Stomach (tissue), 9 donors: ENCODE measurements around the gene PPP1R36. TPM values are rescaled to one million over a fixed set of nuclear protein-coding genes. Genes with fewer than 3 reads are reported as not detected.
A peak's percentile ranks its signal among the peaks of the same experiment; 100 is the strongest.

ENCODE experiments used
- DNase-seq, 2 donors: peaks; one replicate each; pipeline versions ENCODE4 v3.0.0 to v3.0.0-alpha.2; 2013 to 2019
- H3K27ac ChIP-seq, 5 donors: fragments of 200-600 bp in 4 of 5; sonication (generic) in 4 of 5; one replicate each; pipeline ENCODE4 v1.5.1; 2013 to 2019; ENCODE audit warnings: mild to moderate bottlenecking in 1 of 5, moderate library complexity in 1 of 5
- H3K27me3 ChIP-seq, 3 donors: fragments of 200-600 bp; sonication (generic); one replicate each; pipeline ENCODE4 v1.5.1; 2017 to 2019; ENCODE audit warnings: mixed run types in 1 of 3
- H3K36me3 ChIP-seq, 4 donors: fragments of 200-600 bp; sonication (generic); 1 replicate in 3 of 4; 2 replicates in 1 of 4; pipeline ENCODE4 v1.5.1; 2016 to 2019
- H3K4me1 ChIP-seq, 4 donors: fragments of 200-600 bp; sonication (generic); one replicate each; pipeline ENCODE4 v1.5.1; 2016 to 2019
- H3K4me3 ChIP-seq, 4 donors: fragments of 200-600 bp; sonication (generic) in 3 of 4; one replicate each; pipeline ENCODE4 v1.5.1; 2016 to 2019; ENCODE audit warnings: mild to moderate bottlenecking in 1 of 4
- H3K9me3 ChIP-seq, 4 donors: fragments of 200-600 bp; sonication (generic); one replicate each; pipeline ENCODE4 v1.5.1; 2016 to 2019
- CTCF ChIP-seq, 7 experiments: fragments of 450-650 bp in 4 of 7; fragments of 200-600 bp in 3 of 7; sonication (generic) in 3 of 7; IDR thresholded peaks; one replicate each; pipeline ENCODE4 v1.5.1; 2016 to 2019; ENCODE audit warnings: antibody characterized with exemption in 7 of 7, control low read depth in 2 of 7, mild to moderate bottlenecking in 1 of 7
- EP300 ChIP-seq: sonication (generic); formaldehyde crosslinking; IDR thresholded peaks from one replicate; pipeline ENCODE4 v1.6.1; 2017; ENCODE audit warnings: antibody characterized with exemption
- POLR2A ChIP-seq, 4 donors: fragments of 450-650 bp; IDR thresholded peaks; one replicate each; pipeline ENCODE4 v1.6.1; 2016; ENCODE audit warnings: antibody characterized with exemption in 4 of 4, control low read depth in 2 of 4, mild to moderate bottlenecking in 1 of 4, moderate library complexity in 1 of 4
- POLR2AphosphoS5 ChIP-seq, 3 donors: sonication (generic); formaldehyde crosslinking; IDR thresholded peaks; one replicate each; pipeline ENCODE4 v1.6.1; 2016; ENCODE audit warnings: antibody characterized with exemption in 3 of 3
- WGBS, 5 donors: extraction: QIAGEN DNeasy Blood & Tissue Kit in 3 of 5; methylation state at CpG; one replicate each; pipeline versions ENCODE4 v1.1.5 to v1.1.7; 2013 to 2018; 5-methylcytosine and 5-hydroxymethylcytosine counted together
- intact Hi-C: fragments of 100-400 bp; cut with DNase I; formaldehyde crosslinking; loops from one replicate; pipeline ENCODE4 v1.15.1; 2023; ENCODE audit warnings: low total_unique reads
- polyA plus RNA-seq, 3 donors: library from polyadenylated mRNA; stranded (reverse); fragments of 200-250 nt; gene quantifications; one replicate each; pipeline ENCODE4 v1.2.3, GENCODE V29; 2013
- total RNA-seq, 5 donors: library from RNA; depleted of rRNA; stranded (reverse); fragments of >200 nt; gene quantifications; one replicate each; pipeline versions ENCODE4 v1.1.0 to v1.2.3, GENCODE V29; 2014 to 2016
- donor health status: healthy with polysubstance abuse.
- donor health status: Bipolar disorder and iron deficiency.
- donor health status: healthy.

Gene PPP1R36
- total and polyA plus RNA-seq, 8 donors, result 3.2 to 13.1 (median 6.2) TPM; not detected in 3

- peak overlapping the region; percentile 60 to 88 (median 72) for H3K4me3 ChIP-seq
- intact Hi-C loops, result no loop called here
- peak in 2 of 3 donors; percentile 8 to 48 for TF ChIP-seq POLR2AphosphoS5 (IDR thresholded peaks at IDR 0.05)
- TF ChIP-seq POLR2A (IDR thresholded peaks at IDR 0.05), result no peak
- TF ChIP-seq EP300, result no peak
- TF ChIP-seq CTCF (IDR thresholded peaks at IDR 0.05), result no peak
- no peaks in the 10 kb centered on the region for H3K36me3 ChIP-seq
- peak overlapping the region; percentile 93 to 100 (median 99) for H3K27ac ChIP-seq
- H3K27me3 ChIP-seq, result no peaks in the 10 kb centered on the region
- H3K4me1 ChIP-seq, result peaks cover 47 to 77% (median 62%) of the 10 kb centered on the region in 4 donors
- H3K9me3 ChIP-seq, result no peaks in the 10 kb centered on the region
- DNase-seq, result peak; percentile 90 to 96
- whole genome bisulfite sequencing, 5 donors, result 0 to 1% (median 1%) methylated on average over 47 to 68 of the region's 68 CpGs
Observed at GRCh38 chr14:64504897-64505794, 44.6 kb upstream of the PPP1R36 start.

DNA sequence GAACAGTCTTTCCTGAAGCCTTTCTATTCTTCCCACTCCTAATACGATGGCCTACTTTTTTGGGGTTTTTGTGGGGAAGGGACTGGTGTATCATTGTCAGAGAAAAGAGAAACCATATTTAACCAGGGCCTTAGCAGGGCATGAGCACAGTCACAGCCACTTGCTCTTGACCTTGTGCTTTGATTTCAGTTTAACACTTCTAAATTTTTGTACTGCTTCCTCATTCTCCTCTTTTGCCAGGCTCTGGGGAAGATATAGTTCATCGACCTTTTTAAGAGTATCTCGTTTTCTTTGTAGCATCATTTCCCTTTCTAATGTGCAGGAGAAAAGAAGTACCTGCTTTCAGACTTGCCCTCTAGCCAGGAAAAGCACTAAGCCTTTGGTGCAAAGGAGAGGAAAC lies 43.0 kb upstream of the PPP1R36 start:
- Histone ChIP-seq H3K4me3 (peak overlapping the region; percentile 60 to 88 (median 72)), H3K27me3 (no peaks in the 10 kb centered on the region), H3K27ac (peak overlapping the region in 4 of 5 donors; percentile 93 to 100 (median 98)), H3K9me3 (no peaks in the 10 kb centered on the region), H3K4me1 (peaks cover 47 to 78% (median 63%) of the 10 kb centered on the region in 4 donors), H3K36me3 (no peaks in the 10 kb centered on the region)
- 31 to 49% (median 36%) methylated on average over 3 of the region's 3 CpGs for WGBS, 5 donors
- TF ChIP-seq POLR2AphosphoS5 (IDR thresholded peaks at IDR 0.05) (no peak), POLR2A (IDR thresholded peaks at IDR 0.05) (no peak), EP300 (no peak), CTCF (IDR thresholded peaks at IDR 0.05) (no peak)
- DNase-seq, result no peak
- intact Hi-C loops, result no loop called here

DNA sequence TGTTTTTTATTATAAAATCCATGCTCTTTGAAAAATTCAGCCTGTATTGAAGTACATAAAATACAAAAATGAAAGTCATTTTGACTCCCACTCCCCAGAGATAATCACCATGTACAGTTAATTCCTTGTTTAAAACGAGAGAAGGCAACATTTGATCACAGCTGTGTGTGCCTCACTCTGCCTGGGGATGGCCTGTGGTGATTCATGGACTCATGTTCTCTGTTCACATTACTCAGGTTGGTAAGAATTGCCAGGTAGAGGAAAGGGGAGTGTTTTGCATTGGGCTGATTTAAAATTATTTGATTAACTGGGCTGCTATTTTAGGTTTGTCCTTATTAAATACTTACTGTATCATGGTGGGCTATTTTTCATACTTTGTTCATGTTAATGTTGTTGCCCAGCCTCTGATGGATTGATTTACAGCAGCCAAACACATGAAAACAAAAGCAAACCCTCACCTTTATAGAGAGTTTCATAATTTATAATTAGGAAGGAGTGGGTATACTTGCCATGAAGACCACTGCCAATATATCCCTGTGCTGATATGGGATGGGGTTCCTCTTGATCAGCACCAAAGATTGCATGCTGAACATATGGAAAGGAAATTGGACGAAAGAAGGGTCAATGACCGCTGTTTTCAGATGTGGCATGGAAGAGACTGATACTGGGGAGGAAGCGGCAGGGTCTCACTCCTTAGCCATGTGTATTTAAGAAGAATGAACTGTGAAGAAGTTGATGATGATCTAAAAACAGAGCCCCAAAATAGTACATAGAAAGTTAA lies 42.2 kb upstream of the PPP1R36 start:
- Histone ChIP-seq H3K9me3 (no peaks in the 10 kb centered on the region), H3K4me1 (peaks cover 39 to 78% (median 59%) of the 10 kb centered on the region in 4 donors), H3K4me3 (peak overlapping the region in 2 of 4 donors; percentile 69 to 75), H3K27me3 (no peaks in the 10 kb centered on the region), H3K27ac (peak overlapping the region in 3 of 5 donors; percentile 98 to 100 (median 99)), H3K36me3 (no peaks in the 10 kb centered on the region)
- TF ChIP-seq EP300 (no peak), POLR2AphosphoS5 (IDR thresholded peaks at IDR 0.05) (peak in 1 of 3 donors; percentile 13)
- 64 to 71% (median 66%) methylated on average over 4 of the region's 4 CpGs for WGBS, 5 donors
- DNase-seq, result peak in 1 of 2 donors; percentile 20
- intact Hi-C loops, result no loop called here

GRCh38 chr14:64508215-64508776 lies 41.5 kb upstream of the PPP1R36 start:
- no peak for TF ChIP-seq POLR2AphosphoS5 (IDR thresholded peaks at IDR 0.05)
- no peak for TF ChIP-seq CTCF (IDR thresholded peaks at IDR 0.05)
- TF ChIP-seq POLR2A (IDR thresholded peaks at IDR 0.05), result no peak
- TF ChIP-seq EP300, result no peak
- Histone ChIP-seq H3K4me3 (no peak overlapping the region), H3K36me3 (no peaks in the 10 kb centered on the region), H3K27ac (peak overlapping the region in 1 of 5 donors; percentile 36), H3K27me3 (no peaks in the 10 kb centered on the region), H3K4me1 (peaks cover 34 to 79% (median 56%) of the 10 kb centered on the region in 4 donors), H3K9me3 (no peaks in the 10 kb centered on the region)
- no peak for DNase-seq
- intact Hi-C loops, result no loop called here
- WGBS, 5 donors, result 35 to 51% (median 44%) methylated on average over 1 of the region's 1 CpG
